ENCODE results near the gene ATP6V1G2.
A peak's percentile ranks its signal among the peaks of the same experiment; 100 is the strongest.

Gene ATP6V1G2

DNA sequence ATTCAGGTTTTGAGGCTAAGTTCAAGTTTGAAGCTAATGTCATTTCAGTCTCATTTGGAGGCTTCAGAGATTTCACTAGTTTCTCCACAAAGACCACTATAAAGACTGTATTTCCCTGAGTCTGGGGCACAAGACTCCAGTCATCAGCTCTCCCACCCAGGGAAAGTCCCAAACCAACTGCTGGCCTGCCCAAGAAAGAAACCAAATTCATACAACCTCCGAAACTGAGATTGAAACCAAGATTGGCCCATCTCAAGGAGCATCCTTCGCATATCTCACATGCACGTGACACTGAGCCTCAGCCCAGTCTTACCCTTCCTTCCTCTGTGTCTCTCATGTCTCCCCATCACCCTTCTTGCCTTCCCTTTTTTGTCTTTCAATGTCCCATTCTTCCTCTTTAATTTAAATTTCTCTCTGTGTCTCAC is 22.1 kb upstream of the ATP6V1G2 start:
- TF ChIP-seq, protein P1, sequence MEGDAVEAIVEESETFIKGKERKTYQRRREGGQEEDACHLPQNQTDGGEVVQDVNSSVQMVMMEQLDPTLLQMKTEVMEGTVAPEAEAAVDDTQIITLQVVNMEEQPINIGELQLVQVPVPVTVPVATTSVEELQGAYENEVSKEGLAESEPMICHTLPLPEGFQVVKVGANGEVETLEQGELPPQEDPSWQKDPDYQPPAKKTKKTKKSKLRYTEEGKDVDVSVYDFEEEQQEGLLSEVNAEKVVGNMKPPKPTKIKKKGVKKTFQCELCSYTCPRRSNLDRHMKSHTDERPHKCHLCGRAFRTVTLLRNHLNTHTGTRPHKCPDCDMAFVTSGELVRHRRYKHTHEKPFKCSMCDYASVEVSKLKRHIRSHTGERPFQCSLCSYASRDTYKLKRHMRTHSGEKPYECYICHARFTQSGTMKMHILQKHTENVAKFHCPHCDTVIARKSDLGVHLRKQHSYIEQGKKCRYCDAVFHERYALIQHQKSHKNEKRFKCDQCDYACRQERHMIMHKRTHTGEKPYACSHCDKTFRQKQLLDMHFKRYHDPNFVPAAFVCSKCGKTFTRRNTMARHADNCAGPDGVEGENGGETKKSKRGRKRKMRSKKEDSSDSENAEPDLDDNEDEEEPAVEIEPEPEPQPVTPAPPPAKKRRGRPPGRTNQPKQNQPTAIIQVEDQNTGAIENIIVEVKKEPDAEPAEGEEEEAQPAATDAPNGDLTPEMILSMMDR (IDR thresholded peaks at IDR 0.05; ENCODE audit: insufficient read depth, low read depth, low read length, missing control alignments): no peak
- H3K4me3 ChIP-seq (ENCODE audit: low read length): no peak overlapping the region
- DNase-seq (ENCODE audit: low read depth): no peak

DNA sequence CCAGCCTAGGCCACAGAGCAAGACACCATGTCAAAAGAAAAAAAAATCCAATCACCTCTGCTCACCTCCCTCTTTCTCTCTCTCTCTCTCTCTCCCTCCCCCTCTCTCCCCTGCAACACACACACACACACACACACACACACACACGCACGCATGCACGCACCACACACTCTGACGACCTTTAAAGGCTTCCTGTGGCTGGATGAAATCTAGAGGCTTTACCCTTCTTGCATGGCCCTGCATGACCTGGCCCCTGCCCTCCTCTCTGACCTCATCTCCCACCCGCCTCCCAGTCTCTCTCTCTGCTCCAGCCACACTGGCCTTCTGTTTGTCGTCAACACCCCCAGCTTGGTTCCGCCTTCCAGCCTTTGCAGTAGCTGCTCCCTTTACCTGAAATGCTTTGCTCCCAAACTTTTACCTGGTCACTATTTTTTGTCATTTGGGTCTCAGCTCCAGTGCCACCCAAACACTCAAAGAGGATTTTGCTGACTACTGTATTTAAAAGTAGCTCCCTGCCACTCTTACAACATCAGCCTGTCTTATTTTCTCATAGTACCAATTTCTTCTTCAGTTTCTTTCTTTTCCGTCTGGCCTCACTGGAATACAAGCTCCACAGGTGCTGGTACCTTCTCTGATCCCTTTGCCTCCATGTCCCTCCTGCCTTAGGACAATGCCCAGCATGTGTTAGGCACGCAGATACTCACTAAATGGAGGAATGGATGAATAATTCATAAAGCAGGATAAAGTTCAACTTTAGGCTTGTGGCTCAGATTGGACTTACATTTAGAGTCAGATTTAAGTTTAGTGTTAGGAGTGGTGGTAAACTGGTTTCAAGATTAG is 21.3 kb upstream of the ATP6V1G2 start:
- no peak for DNase-seq (ENCODE audit: low read depth)
- TF ChIP-seq, protein P1 (IDR thresholded peaks at IDR 0.05; ENCODE audit: insufficient read depth, low read depth, low read length, missing control alignments): no peak

DNA sequence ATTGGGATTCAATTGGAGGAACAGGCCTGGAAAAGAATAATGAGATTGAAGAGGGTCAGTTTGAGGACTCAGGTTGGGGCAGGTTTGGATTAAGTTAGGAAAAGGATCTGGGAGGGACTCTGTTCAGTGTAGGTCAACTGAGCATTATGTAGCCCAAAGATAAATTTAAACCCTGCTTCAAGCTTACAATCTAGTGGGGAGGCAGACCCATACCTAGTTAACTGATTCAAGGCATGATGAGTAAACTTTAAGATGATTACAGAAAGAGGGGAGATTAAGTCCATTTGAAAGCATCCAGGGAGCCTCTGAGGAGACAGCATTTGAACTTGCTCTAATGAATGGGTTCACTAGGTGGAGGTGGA is 14.3 kb upstream of the ATP6V1G2 start:
- no peak overlapping the region for H3K4me3 ChIP-seq (ENCODE audit: low read length)
- TF ChIP-seq, protein P1 (IDR thresholded peaks at IDR 0.05; ENCODE audit: insufficient read depth, low read depth, low read length, missing control alignments): no peak

More for the DNA sequence above, 21.3 kb upstream of the ATP6V1G2 start:
- H3K4me3 ChIP-seq (ENCODE audit: low read length): no peak overlapping the region

DNA sequence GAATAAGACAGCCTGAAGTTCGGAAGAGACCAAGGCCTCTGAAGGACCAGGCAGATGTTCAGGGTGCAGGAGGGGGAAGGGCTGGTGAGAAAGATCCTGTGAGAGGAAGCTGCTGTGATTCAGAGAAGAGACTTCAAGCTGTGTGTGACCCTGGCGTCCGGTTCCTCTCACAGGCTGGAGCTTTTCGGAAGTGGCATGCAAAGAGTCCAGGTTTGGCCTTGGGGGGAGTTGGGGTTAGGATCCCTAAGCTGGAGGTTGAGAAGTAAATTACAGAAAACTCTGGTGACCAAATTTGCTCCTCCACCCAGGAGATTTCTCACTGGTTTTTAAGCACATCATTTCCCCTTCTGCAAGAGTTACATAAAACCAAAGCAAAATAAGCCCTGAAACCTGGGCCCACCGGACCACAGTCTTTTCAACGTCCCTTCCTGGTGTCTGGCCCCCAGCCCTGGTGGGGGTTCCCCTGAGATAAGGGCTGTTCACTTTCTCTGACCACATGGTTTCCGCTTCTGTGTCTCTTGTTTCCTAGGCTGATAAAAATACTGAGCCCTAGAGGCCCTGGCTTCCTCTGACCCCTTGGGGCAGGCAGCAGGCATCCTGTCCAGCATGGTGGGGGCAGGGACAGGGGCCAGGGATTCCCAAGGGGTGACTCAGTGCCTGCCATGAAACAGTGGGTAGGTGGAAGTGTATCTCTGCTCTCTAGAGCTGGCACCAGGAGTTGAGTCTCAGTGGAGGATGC is 13.7 kb upstream of the ATP6V1G2 start:
- no peak overlapping the region for H3K4me3 ChIP-seq (ENCODE audit: low read length)
- TF ChIP-seq, protein P1 (IDR thresholded peaks at IDR 0.05; ENCODE audit: insufficient read depth, low read depth, low read length, missing control alignments): no peak
- peak; percentile 51 for DNase-seq (ENCODE audit: low read depth)

More for the DNA sequence above, 14.3 kb upstream of the ATP6V1G2 start:
- DNase-seq (ENCODE audit: low read depth): no peak

DNA sequence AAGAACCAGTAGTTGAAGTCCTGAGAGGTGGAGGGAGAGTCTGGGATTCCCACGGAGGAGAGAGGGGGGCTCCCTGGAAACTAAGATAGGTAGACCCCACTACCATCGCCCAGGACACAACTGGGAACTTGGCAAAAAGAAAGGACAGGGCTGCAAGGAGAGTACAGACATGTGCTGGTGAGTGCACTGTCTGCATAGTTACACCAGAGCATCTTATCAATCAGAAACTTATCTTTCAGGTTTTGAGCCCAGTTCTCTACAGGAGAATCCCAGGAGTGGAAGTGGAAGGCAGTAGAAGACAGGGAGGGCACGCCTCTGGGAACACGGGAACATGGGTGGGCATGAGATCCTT is 13.2 kb upstream of the ATP6V1G2 start:
- TF ChIP-seq, protein P1 (IDR thresholded peaks at IDR 0.05; ENCODE audit: insufficient read depth, low read depth, low read length, missing control alignments): no peak
- H3K4me3 ChIP-seq (ENCODE audit: low read length): no peak overlapping the region
- no peak for DNase-seq (ENCODE audit: low read depth)

DNA sequence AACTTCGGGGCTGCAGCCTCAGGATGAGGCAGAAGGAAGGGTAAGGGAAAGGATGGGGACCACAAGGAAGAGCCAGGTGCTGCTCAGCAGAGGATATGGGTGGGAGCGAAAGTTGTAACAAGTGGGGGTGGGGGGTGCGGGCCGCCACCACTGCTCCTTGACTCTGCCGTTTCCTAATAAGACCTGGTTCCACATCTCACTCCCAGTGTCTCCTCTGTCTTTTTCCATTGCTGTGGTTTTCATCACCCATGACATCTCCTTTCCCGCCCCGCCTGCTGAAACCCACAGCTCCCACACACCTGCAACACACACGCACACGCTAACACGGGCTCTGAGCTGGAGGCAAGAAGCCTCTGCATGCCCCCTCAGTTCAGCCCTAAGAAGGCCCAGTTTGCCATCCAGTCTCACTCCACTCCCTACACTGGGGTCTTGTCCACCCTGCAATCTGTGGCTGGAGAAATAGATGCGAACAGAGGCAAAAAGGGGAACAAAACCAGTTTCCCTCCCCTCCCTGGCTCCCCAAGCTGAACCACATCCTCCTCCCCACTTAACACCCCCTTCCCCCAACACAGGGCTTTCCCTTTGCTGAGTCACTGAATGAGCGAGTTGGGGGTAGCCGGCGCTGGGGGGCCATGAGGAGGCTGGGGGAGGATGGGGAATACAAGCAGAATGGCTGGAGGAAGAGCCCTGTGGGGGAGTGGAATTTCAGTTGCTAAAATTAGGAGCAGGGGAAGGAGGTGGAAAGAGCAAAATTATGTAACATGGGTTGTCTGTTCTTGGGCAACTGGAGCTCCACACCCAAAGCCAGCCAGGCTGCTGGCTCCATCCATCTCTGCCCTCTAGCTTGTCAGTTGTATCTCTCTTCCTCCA is 12.5 kb upstream of the ATP6V1G2 start:
- TF ChIP-seq, protein P1 (IDR thresholded peaks at IDR 0.05; ENCODE audit: insufficient read depth, low read depth, low read length, missing control alignments): no peak
- DNase-seq (ENCODE audit: low read depth): no peak
- H3K4me3 ChIP-seq (ENCODE audit: low read length): no peak overlapping the region
